ENCODE results near the gene CLHC1.

GRCh38 chr2:55159037-55159651 lies 72.9 kb downstream of the CLHC1 start:
- no peak for TF ChIP-seq TAF1 (IDR thresholded peaks at IDR 0.05; ENCODE audit: borderline replicate concordance, insufficient read depth, low read length)
- no peak for TF ChIP-seq POLR2AphosphoS5 (IDR thresholded peaks at IDR 0.05; ENCODE audit: low read depth, low read length)
